Measurements from ENCODE around the gene ABCA9.

DNA sequence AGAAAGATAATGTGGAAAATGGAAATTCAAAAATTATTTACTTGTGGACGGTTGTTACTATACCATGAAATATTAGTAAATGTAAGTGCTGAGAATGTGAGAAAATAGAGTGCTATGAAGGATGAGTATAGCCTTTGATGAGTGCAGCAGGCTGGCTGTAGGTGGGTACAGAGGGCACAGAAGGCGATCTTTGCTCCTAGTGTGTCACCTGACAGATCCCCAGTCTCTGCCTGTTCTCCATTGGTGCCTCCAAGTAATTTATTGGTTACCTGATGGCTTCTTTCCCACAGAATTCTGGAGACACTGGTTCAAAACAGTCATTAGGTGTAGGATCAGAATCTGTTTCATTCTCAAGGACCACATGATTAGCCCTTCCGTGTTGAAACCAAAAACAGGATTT, 28.9 kb downstream of the ABCA9 start:
- TF ChIP-seq, protein P1, sequence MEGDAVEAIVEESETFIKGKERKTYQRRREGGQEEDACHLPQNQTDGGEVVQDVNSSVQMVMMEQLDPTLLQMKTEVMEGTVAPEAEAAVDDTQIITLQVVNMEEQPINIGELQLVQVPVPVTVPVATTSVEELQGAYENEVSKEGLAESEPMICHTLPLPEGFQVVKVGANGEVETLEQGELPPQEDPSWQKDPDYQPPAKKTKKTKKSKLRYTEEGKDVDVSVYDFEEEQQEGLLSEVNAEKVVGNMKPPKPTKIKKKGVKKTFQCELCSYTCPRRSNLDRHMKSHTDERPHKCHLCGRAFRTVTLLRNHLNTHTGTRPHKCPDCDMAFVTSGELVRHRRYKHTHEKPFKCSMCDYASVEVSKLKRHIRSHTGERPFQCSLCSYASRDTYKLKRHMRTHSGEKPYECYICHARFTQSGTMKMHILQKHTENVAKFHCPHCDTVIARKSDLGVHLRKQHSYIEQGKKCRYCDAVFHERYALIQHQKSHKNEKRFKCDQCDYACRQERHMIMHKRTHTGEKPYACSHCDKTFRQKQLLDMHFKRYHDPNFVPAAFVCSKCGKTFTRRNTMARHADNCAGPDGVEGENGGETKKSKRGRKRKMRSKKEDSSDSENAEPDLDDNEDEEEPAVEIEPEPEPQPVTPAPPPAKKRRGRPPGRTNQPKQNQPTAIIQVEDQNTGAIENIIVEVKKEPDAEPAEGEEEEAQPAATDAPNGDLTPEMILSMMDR (IDR thresholded peaks at IDR 0.05; ENCODE audit: borderline replicate concordance, extremely low read depth, low read length, poor library complexity, severe bottlenecking) = no peak
- TF ChIP-seq EZH2 (IDR thresholded peaks at IDR 0.05; ENCODE audit: borderline replicate concordance, low read depth, low read length, severe bottlenecking) = no peak

Data from DND-41 (cell line).